Measurements from ENCODE around the gene PIGS.
"Not testable (repeated sequence)": the region's sequence is repeated elsewhere in the genome, so short reads cannot be mapped to it uniquely, and the experiment has no call there.

The PIGS gene

DNA sequence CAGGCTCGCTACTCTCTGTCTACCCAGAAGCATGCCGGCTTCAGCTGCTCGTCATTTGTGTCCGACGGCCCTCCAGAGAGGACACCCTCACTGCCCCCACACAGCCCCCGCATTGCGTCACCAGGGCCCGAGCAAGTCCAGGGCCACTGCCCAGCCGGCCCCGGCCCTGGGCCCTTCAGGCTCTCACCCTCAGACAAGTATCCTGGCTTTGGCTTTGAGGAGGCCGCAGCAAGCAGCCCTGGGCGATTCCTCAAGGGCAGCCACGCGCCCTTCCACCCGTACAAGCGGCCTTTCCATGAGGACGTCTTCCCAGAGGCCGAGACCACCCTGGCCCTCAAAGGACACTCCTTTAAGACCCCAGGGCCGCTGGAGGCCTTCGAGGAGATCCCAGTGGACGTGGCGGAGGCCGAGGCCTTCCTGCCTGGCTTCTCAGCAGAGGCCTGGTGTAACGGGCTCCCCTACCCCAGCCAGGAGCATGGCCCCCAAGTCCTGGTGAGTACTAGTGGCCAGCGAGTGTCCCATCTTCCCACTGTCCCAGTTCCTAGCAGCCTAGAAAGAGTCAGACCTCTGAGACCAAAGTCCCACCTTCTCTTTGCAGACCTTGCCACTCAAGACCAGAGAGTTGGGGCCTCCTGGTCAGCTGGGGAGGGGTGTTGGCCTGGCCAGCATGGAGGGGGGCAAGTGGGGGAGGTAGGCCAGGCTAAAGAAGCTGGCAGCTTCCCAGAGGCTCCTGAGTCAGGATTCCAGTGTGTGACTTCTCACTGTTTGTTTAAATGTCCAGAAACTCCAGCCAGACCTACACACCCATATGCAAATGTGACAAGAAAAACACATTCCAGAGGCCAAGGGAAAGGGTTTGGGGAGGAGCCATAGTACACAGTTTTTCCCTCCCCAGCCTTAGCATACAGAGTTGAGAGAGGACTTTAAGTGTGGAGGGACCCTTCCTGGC lies 46.6 kb downstream of the PIGS start:
- H2BK15ac ChIP-seq (ENCODE audit: low read length), result peak overlapping the region; percentile 89
- H3K18ac ChIP-seq (ENCODE audit: low read length), result peak overlapping the region; percentile 70
- peak overlapping the region; percentile 58 for H2AK5ac ChIP-seq (ENCODE audit: low read depth, low read length)
- WGBS, 2 donors (ENCODE audit: extremely low coverage in 2 of 2, insufficient read length in 2 of 2, insufficient replicate concordance in 1 of 2), result no CpG with 5 or more reads among the region's 25 CpGs
- H3K4me3 ChIP-seq (ENCODE audit: low read length in 2 of 2), result no peak overlapping the region
- H3K27me3 ChIP-seq (ENCODE audit: control insufficient read depth in 3 of 3, insufficient read depth in 3 of 3, low read depth in 1 of 3, low read length in 3 of 3), result peaks cover 0 to 32% (median 0%) of the 10 kb centered on the region in 3 experiments
- no peaks in the 10 kb centered on the region for H3K79me1 ChIP-seq (ENCODE audit: low read depth, low read length)
- H3K9ac ChIP-seq (ENCODE audit: low read depth, low read length, poor library complexity), result no peak overlapping the region
- no peak overlapping the region for H2BK120ac ChIP-seq (ENCODE audit: low read depth, low read length)
- H3K23ac ChIP-seq (ENCODE audit: low read depth, low read length, poor library complexity), result no peak overlapping the region
- H4K8ac ChIP-seq (ENCODE audit: low read depth, low read length), result no peak overlapping the region
- H2BK5ac ChIP-seq (ENCODE audit: low read length), result no peak overlapping the region
- H2AFZ ChIP-seq (ENCODE audit: low read length), result peak overlapping the region; percentile 44
- H3K4me2 ChIP-seq (ENCODE audit: insufficient read depth, low read length, poor library complexity, severe bottlenecking), result no peak overlapping the region
- H3K4ac ChIP-seq (ENCODE audit: low read length), result no peak overlapping the region
- peaks cover 12 to 24% of the 10 kb centered on the region in 2 donors for H3K4me1 ChIP-seq (ENCODE audit: control insufficient read depth in 2 of 2, insufficient read depth in 1 of 2, low read depth in 1 of 2, low read length in 2 of 2)
- H3K36me3 ChIP-seq (replicated peaks in 1 of 2; ENCODE audit: control insufficient read depth in 2 of 2, insufficient read depth in 2 of 2, low read length in 2 of 2), result no peaks in the 10 kb centered on the region
- H2BK12ac ChIP-seq (ENCODE audit: low read length), result peak overlapping the region; percentile 66
- DNase-seq (ENCODE audit: low spot score), result no peak
- H4K91ac ChIP-seq (ENCODE audit: low read depth, low read length, poor library complexity), result no peak overlapping the region
- no peaks in the 10 kb centered on the region for H3K9me3 ChIP-seq (replicated peaks in 1 of 2; ENCODE audit: control insufficient read depth in 2 of 2, insufficient read depth in 1 of 2, low read depth in 1 of 2, low read length in 2 of 2)
- no peak overlapping the region for H3K27ac ChIP-seq (replicated peaks; ENCODE audit: low read length)
- H3K14ac ChIP-seq (ENCODE audit: low read length), result peak overlapping the region; percentile 49

DNA sequence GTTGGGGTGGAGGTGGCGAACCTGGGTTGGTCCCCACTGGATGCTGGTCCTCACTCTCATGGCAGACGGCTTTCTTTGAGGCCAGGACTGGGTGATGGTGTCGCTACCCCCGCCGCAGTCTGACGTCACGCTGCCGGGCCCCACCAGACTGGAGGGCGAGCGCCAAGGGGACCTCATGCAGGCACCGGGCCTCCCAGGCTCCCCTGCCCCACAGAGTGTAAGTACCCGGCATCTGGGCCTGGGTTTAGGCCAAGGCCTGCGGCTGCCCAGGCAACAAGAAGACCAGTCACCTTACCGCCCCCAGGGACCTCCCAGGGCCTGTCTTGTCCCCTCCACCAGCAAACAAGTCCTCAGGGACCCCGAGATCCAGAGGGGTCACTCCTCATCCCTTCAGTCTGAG lies 47.4 kb downstream of the PIGS start:
- H3K79me1 ChIP-seq (ENCODE audit: low read depth, low read length), result no peaks in the 10 kb centered on the region
- no peak overlapping the region for H3K9ac ChIP-seq (ENCODE audit: low read depth, low read length, poor library complexity)
- H4K91ac ChIP-seq (ENCODE audit: low read depth, low read length, poor library complexity), result no peak overlapping the region
- DNase-seq (ENCODE audit: low spot score), result no peak
- H2BK15ac ChIP-seq (ENCODE audit: low read length), result no peak overlapping the region
- peaks cover 12 to 24% of the 10 kb centered on the region in 2 donors for H3K4me1 ChIP-seq (ENCODE audit: control insufficient read depth in 2 of 2, insufficient read depth in 1 of 2, low read depth in 1 of 2, low read length in 2 of 2)
- peak overlapping the region; percentile 40 for H3K18ac ChIP-seq (ENCODE audit: low read length)
- no peak overlapping the region for H3K4me3 ChIP-seq (ENCODE audit: low read length in 2 of 2)
- no peak overlapping the region for H3K27ac ChIP-seq (replicated peaks; ENCODE audit: low read length)
- no peaks in the 10 kb centered on the region for H3K9me3 ChIP-seq (replicated peaks in 1 of 2; ENCODE audit: control insufficient read depth in 2 of 2, insufficient read depth in 1 of 2, low read depth in 1 of 2, low read length in 2 of 2)
- H4K8ac ChIP-seq (ENCODE audit: low read depth, low read length), result no peak overlapping the region
- WGBS, 2 donors (ENCODE audit: extremely low coverage in 2 of 2, insufficient read length in 2 of 2, insufficient replicate concordance in 1 of 2), result no CpG with 5 or more reads among the region's 15 CpGs
- no peak overlapping the region for H2BK120ac ChIP-seq (ENCODE audit: low read depth, low read length)
- no peak overlapping the region for H3K23ac ChIP-seq (ENCODE audit: low read depth, low read length, poor library complexity)
- H3K4me2 ChIP-seq (ENCODE audit: insufficient read depth, low read length, poor library complexity, severe bottlenecking), result no peak overlapping the region
- no peak overlapping the region for H2BK12ac ChIP-seq (ENCODE audit: low read length)
- no peak overlapping the region for H3K4ac ChIP-seq (ENCODE audit: low read length)
- no peak overlapping the region for H2BK5ac ChIP-seq (ENCODE audit: low read length)
- no peak overlapping the region for H2AFZ ChIP-seq (ENCODE audit: low read length)
- no peak overlapping the region for H3K14ac ChIP-seq (ENCODE audit: low read length)
- peak overlapping the region; percentile 37 for H2AK5ac ChIP-seq (ENCODE audit: low read depth, low read length)
- no peaks in the 10 kb centered on the region for H3K36me3 ChIP-seq (replicated peaks in 1 of 2; ENCODE audit: control insufficient read depth in 2 of 2, insufficient read depth in 2 of 2, low read length in 2 of 2)
- peaks cover 0 to 37% (median 0%) of the 10 kb centered on the region in 3 experiments for H3K27me3 ChIP-seq (ENCODE audit: control insufficient read depth in 3 of 3, insufficient read depth in 3 of 3, low read depth in 1 of 3, low read length in 3 of 3)

DNA sequence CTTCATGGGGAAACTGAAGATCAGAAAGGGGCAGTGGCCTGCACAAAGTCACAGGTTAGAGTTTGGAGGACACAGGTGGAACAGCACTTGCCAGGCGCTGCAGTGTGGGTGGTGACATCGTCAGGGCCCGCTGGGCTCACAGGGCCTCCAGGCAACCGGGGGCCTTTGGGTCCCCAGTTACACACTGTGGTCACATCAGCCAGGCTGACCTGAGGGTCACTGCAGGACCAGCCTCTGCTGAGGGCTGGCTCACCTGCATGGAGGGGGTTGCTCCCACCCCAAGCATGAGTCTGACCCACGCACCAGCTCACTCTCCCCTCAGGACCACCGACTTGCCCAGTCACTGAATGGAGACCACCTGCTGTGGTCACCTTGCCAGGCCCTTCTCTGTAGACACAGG lies 48.1 kb downstream of the PIGS start:
- Histone ChIP-seq H3K18ac (ENCODE audit: low read length) (peak overlapping the region; percentile 36), H3K4me2 (ENCODE audit: insufficient read depth, low read length, poor library complexity, severe bottlenecking) (no peak overlapping the region), H3K9me3 (replicated peaks in 1 of 2; ENCODE audit: control insufficient read depth in 2 of 2, insufficient read depth in 1 of 2, low read depth in 1 of 2, low read length in 2 of 2) (no peaks in the 10 kb centered on the region), H3K36me3 (replicated peaks in 1 of 2; ENCODE audit: control insufficient read depth in 2 of 2, insufficient read depth in 2 of 2, low read length in 2 of 2) (no peaks in the 10 kb centered on the region), H3K79me1 (ENCODE audit: low read depth, low read length) (no peaks in the 10 kb centered on the region), H2AFZ (ENCODE audit: low read length) (no peak overlapping the region), H2BK12ac (ENCODE audit: low read length) (no peak overlapping the region), H2BK15ac (ENCODE audit: low read length) (peak overlapping the region; percentile 82), H3K23ac (ENCODE audit: low read depth, low read length, poor library complexity) (no peak overlapping the region), H4K8ac (ENCODE audit: low read depth, low read length) (no peak overlapping the region), H2AK5ac (ENCODE audit: low read depth, low read length) (peak overlapping the region; percentile 47), H2BK5ac (ENCODE audit: low read length) (no peak overlapping the region), H3K9ac (ENCODE audit: low read depth, low read length, poor library complexity) (no peak overlapping the region), H2BK120ac (ENCODE audit: low read depth, low read length) (no peak overlapping the region), H3K27ac (replicated peaks; ENCODE audit: low read length) (no peak overlapping the region), H3K4ac (ENCODE audit: low read length) (no peak overlapping the region), H4K91ac (ENCODE audit: low read depth, low read length, poor library complexity) (no peak overlapping the region), H3K4me3 (ENCODE audit: low read length in 2 of 2) (no peak overlapping the region), H3K4me1 (ENCODE audit: control insufficient read depth in 2 of 2, insufficient read depth in 1 of 2, low read depth in 1 of 2, low read length in 2 of 2) (peaks cover 9 to 18% of the 10 kb centered on the region in 2 donors), H3K27me3 (ENCODE audit: control insufficient read depth in 3 of 3, insufficient read depth in 3 of 3, low read depth in 1 of 3, low read length in 3 of 3) (peaks cover 0 to 37% (median 0%) of the 10 kb centered on the region in 3 experiments), H3K14ac (ENCODE audit: low read length) (peak overlapping the region; percentile 97)
- no CpG with 5 or more reads among the region's 6 CpGs for WGBS, 2 donors (ENCODE audit: extremely low coverage in 2 of 2, insufficient read length in 2 of 2, insufficient replicate concordance in 1 of 2)
- DNase-seq (ENCODE audit: low spot score), result no peak

DNA sequence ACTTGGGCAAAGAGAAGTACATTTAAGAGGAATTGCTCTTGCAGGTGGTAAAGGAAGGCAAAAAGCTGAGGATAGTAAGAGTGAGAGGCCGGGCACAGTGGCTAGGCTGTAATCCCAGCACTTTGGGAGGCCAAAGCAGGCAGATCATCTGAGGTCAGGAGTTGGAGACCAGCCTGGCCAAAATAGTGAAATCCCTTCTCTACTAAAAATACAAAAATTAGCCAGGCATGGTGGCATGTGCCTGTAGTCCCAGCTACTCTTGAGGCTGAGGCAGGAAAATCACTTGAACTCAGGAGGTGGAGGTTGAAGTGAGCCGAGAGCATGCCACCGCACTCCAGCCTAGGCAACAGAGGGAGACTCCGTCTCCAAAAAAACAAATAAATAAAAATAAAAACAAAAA lies 49.0 kb downstream of the PIGS start:
- not testable (repeated sequence) for H3K23ac ChIP-seq (ENCODE audit: low read depth, low read length, poor library complexity); H3K18ac ChIP-seq (ENCODE audit: low read length); H3K4ac ChIP-seq (ENCODE audit: low read length); H2BK15ac ChIP-seq (ENCODE audit: low read length); H4K91ac ChIP-seq (ENCODE audit: low read depth, low read length, poor library complexity); H3K14ac ChIP-seq (ENCODE audit: low read length); H3K4me2 ChIP-seq (ENCODE audit: insufficient read depth, low read length, poor library complexity, severe bottlenecking); H2BK120ac ChIP-seq (ENCODE audit: low read depth, low read length); H3K36me3 ChIP-seq (replicated peaks in 1 of 2; ENCODE audit: control insufficient read depth in 2 of 2, insufficient read depth in 2 of 2, low read length in 2 of 2); H3K4me3 ChIP-seq (ENCODE audit: low read length in 2 of 2); H4K8ac ChIP-seq (ENCODE audit: low read depth, low read length); H3K27ac ChIP-seq (replicated peaks; ENCODE audit: low read length); H2AFZ ChIP-seq (ENCODE audit: low read length); H3K79me1 ChIP-seq (ENCODE audit: low read depth, low read length); H3K9ac ChIP-seq (ENCODE audit: low read depth, low read length, poor library complexity); H2BK5ac ChIP-seq (ENCODE audit: low read length); DNase-seq (ENCODE audit: low spot score); H3K9me3 ChIP-seq (replicated peaks in 1 of 2; ENCODE audit: control insufficient read depth in 2 of 2, insufficient read depth in 1 of 2, low read depth in 1 of 2, low read length in 2 of 2); H2AK5ac ChIP-seq (ENCODE audit: low read depth, low read length); H2BK12ac ChIP-seq (ENCODE audit: low read length)
- Histone ChIP-seq H3K4me1 (ENCODE audit: control insufficient read depth in 2 of 2, insufficient read depth in 1 of 2, low read depth in 1 of 2, low read length in 2 of 2) (peaks cover 9 to 15% of the 10 kb centered on the region in 2 donors), H3K27me3 (ENCODE audit: control insufficient read depth in 3 of 3, insufficient read depth in 3 of 3, low read depth in 1 of 3, low read length in 3 of 3) (peaks cover 0 to 37% (median 0%) of the 10 kb centered on the region in 3 experiments)
- WGBS, 2 donors (ENCODE audit: extremely low coverage in 2 of 2, insufficient read length in 2 of 2, insufficient replicate concordance in 1 of 2), result no CpG with 5 or more reads among the region's 4 CpGs

Measured in neuronal stem cell (in vitro differentiated cells).